Neural cell (in vitro differentiated cells): ENCODE measurements around the gene ABCA6. TPM values are rescaled to one million over a fixed set of nuclear protein-coding genes. Genes with fewer than 3 reads are reported as not detected.

ENCODE experiments used
- H2AFZ ChIP-seq: fragments of 200-600, 300-800 bp; sonication (generic), shearing (Covaris generic); 2 replicates; pipeline ENCODE4 v1.6.0; 2014; ENCODE audit warnings: low read depth, mild to moderate bottlenecking, antibody characterized with exemption, low read length, moderate library complexity
- H3F3A ChIP-seq: fragments of 200-600 bp; shearing (Covaris generic); 2 replicates; pipeline ENCODE4 v1.6.1; 2016; ENCODE audit warnings: mild to moderate bottlenecking, moderate library complexity, mixed read lengths, antibody characterized with exemption, low read length; ENCODE audit not compliant: insufficient read depth, poor library complexity, severe bottlenecking
- H3K27ac ChIP-seq: fragments of 200-600, 300-800 bp; sonication (generic), shearing (Covaris generic); 2 replicates; pipeline ENCODE4 v1.5.1; 2014; ENCODE audit warnings: mild to moderate bottlenecking, low read length, moderate library complexity
- H3K27me3 ChIP-seq: fragments of 300-800, 200-600 bp; sonication (generic), shearing (Covaris generic); 2 replicates; pipeline ENCODE4 v1.6.0; 2014; ENCODE audit warnings: mild to moderate bottlenecking, low read depth, low read length, moderate library complexity; ENCODE audit not compliant: insufficient read depth
- H3K36me3 ChIP-seq: fragments of 300-800, 200-600 bp; sonication (generic), shearing (Covaris generic); 2 replicates; pipeline ENCODE4 v1.5.1; 2014; ENCODE audit warnings: mild to moderate bottlenecking, antibody characterized with exemption, low read length, moderate library complexity; ENCODE audit not compliant: insufficient read depth
- H3K4me2 ChIP-seq: fragments of 300-800, 200-600 bp; sonication (generic), shearing (Covaris generic); 2 replicates; pipeline ENCODE4 v1.6.0; 2014; ENCODE audit warnings: mild to moderate bottlenecking, low read length
- H3K4me3 ChIP-seq: fragments of 300-800, 200-600 bp; sonication (generic), shearing (Covaris generic); 2 replicates; pipeline ENCODE4 v1.5.1; 2014; ENCODE audit warnings: mild to moderate bottlenecking, low read length, moderate library complexity
- H3K79me2 ChIP-seq: fragments of 200-600 bp; shearing (Covaris generic); replicated peaks from 2 replicates; pipeline ENCODE4 v1.6.0; 2014; ENCODE audit warnings: mild to moderate bottlenecking, low read length, moderate library complexity; ENCODE audit not compliant: insufficient read depth
- H3K9ac ChIP-seq: fragments of 300-800, 200-600 bp; sonication (generic), shearing (Covaris generic); 2 replicates; pipeline ENCODE4 v1.6.1; 2016; ENCODE audit warnings: mild to moderate bottlenecking, low read length, mixed read lengths
- H3K9me2 ChIP-seq: fragments of 200-600 bp; shearing (Covaris generic); 2 replicates; pipeline ENCODE4 v1.6.1; 2016; ENCODE audit warnings: mild to moderate bottlenecking, low read length, mixed read lengths; ENCODE audit not compliant: insufficient read depth
- H3K9me3 ChIP-seq: fragments of 200-600, 300-800 bp; sonication (generic), shearing (Covaris generic); 2 replicates; pipeline ENCODE4 v1.6.1; 2016; ENCODE audit warnings: mild to moderate bottlenecking, mixed run types, low read length, moderate library complexity, mixed read lengths
- H4K20me1 ChIP-seq: fragments of 200-600 bp; shearing (Covaris generic); 2 replicates; pipeline ENCODE4 v1.6.1; 2016; ENCODE audit warnings: mild to moderate bottlenecking, mixed run types; ENCODE audit not compliant: insufficient read depth
- CTCF ChIP-seq: fragments of 450-650 bp; IDR thresholded peaks from 2 replicates; pipeline ENCODE4 v1.5.1; 2014; ENCODE audit warnings: antibody characterized with exemption, mild to moderate bottlenecking, moderate library complexity; ENCODE audit not compliant: poor library complexity, severe bottlenecking
- EP300 ChIP-seq: fragments of 450-650 bp; conservative IDR thresholded peaks from 2 replicates; pipeline ENCODE4 v1.6.1; 2014; ENCODE audit warnings: antibody characterized with exemption, mild to moderate bottlenecking, moderate library complexity; ENCODE audit not compliant: poor library complexity, severe bottlenecking
- EZH2 ChIP-seq: fragments of 200-600, 300-800 bp; shearing (Covaris generic), sonication (generic); IDR thresholded peaks from 2 replicates; pipeline ENCODE4 v1.6.1; 2014; ENCODE audit warnings: antibody characterized with exemption, low read length, borderline replicate concordance, mild to moderate bottlenecking; ENCODE audit not compliant: insufficient read depth, poor library complexity, severe bottlenecking
- MXI1 ChIP-seq: fragments of 450-650 bp; conservative IDR thresholded peaks from 2 replicates; pipeline ENCODE4 v1.6.1; 2014; ENCODE audit warnings: antibody characterized with exemption, mild to moderate bottlenecking; ENCODE audit not compliant: poor library complexity, severe bottlenecking
- POLR2AphosphoS5 ChIP-seq: IDR thresholded peaks from 2 replicates; pipeline ENCODE4 v1.6.1; 2012
- RAD21 ChIP-seq: fragments of 450-650 bp; conservative IDR thresholded peaks from 2 replicates; pipeline ENCODE4 v1.6.1; 2014; ENCODE audit warnings: antibody characterized with exemption, mild to moderate bottlenecking, moderate library complexity
- REST ChIP-seq: IDR thresholded peaks from 2 replicates; pipeline ENCODE4 v1.6.1; 2012; ENCODE audit warnings: borderline replicate concordance
- SMC3 ChIP-seq: fragments of 450-650 bp; conservative IDR thresholded peaks from 2 replicates; pipeline ENCODE4 v1.6.1; 2014; ENCODE audit warnings: antibody characterized with exemption, mild to moderate bottlenecking, moderate library complexity; ENCODE audit not compliant: poor library complexity
- TAF1 ChIP-seq: IDR thresholded peaks from 2 replicates; pipeline ENCODE4 v1.6.1; 2012; ENCODE audit warnings: low read depth
- polyA plus RNA-seq: library from polyadenylated mRNA; depleted of rRNA; stranded (reverse); fragments of >200 nt; gene quantifications from 2 replicates; pipeline ENCODE4 v1.2.3, GENCODE V29; 2014

The ABCA6 gene
- polyA plus RNA-seq, 1 donor from 2014 or later: 1.6 TPM

DNA sequence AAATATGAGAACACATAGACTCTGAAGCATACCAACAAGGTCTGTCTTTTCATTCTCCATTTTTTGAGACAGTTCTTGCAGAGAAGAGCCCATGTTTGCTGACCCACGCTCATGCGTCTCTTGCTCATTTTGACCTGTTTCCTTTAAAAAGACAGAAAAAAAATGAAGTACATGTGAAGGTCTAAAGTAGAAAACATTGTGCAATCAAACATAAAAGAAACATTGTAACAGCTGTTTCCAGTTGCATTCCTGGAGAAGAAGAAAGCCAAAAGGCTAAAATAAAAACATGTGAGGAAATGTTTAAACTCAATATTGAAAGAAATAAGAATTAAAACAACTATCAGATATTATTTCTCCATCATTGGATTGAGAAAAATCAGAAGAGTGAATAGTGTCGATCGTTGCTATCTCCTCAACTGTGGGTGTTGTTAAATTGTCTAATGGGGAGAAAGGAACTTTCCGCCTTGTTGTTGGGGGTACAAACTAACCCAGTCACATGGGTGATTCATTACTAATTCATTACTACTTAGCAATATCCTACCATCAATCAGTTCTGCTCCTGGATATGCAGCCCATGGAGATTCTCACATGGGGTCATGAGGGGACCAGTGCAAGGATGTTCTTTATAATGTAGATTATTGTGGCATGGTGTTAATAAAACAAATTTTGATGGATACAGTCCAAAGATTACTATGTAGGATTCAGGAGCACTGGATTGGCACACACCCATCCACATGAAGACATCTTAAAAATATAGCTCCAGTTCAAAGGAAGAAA is 90.5 kb downstream of the ABCA6 start:
- no peak overlapping the region for H3K4me2 ChIP-seq

GRCh38 chr17:69048634-69049033 is 93.1 kb downstream of the ABCA6 start:
- Histone ChIP-seq H3K27me3 (no peaks in the 10 kb centered on the region), H3K4me2 (no peak overlapping the region), H4K20me1 (no peaks in the 10 kb centered on the region), H3K9ac (no peak overlapping the region), H3K9me2 (no peaks in the 10 kb centered on the region), H3F3A (no peaks in the 10 kb centered on the region), H3K27ac (no peak overlapping the region), H2AFZ (no peak overlapping the region), H3K9me3 (no peaks in the 10 kb centered on the region), H3K4me3 (no peak overlapping the region), H3K79me2 (no peaks in the 10 kb centered on the region), H3K36me3 (no peaks in the 10 kb centered on the region)
- no peak for TF ChIP-seq SMC3
- TF ChIP-seq REST: no peak
- TF ChIP-seq RAD21: no peak
- TF ChIP-seq POLR2AphosphoS5: no peak
- TF ChIP-seq TAF1: no peak
- TF ChIP-seq MXI1: no peak
- TF ChIP-seq CTCF: no peak
- TF ChIP-seq EP300: no peak
- TF ChIP-seq EZH2: no peak

More for the DNA sequence above, 90.5 kb downstream of the ABCA6 start:
- Histone ChIP-seq H3K9me2 (no peaks in the 10 kb centered on the region), H3K36me3 (no peaks in the 10 kb centered on the region), H3F3A (no peaks in the 10 kb centered on the region), H2AFZ (no peak overlapping the region), H3K9ac (no peak overlapping the region), H4K20me1 (no peaks in the 10 kb centered on the region), H3K4me3 (no peak overlapping the region), H3K79me2 (no peaks in the 10 kb centered on the region), H3K27ac (no peak overlapping the region), H3K9me3 (no peaks in the 10 kb centered on the region), H3K27me3 (no peaks in the 10 kb centered on the region)
- TF ChIP-seq TAF1 (no peak), SMC3 (no peak), POLR2AphosphoS5 (no peak), MXI1 (no peak), EZH2 (no peak), CTCF (no peak)
